ENCODE data around the gene CTNNA2.

CTNNA2 gene

GRCh38 chr2:80222644-80223043 lies 709.8 kb downstream of the CTNNA2 start:
- H3K4me3 ChIP-seq (ENCODE audit: low read depth, low read length): no peak overlapping the region
- H3K9me3 ChIP-seq (ENCODE audit: severe bottlenecking): no peaks in the 10 kb centered on the region
- no peak overlapping the region for H3K27ac ChIP-seq
- no peaks in the 10 kb centered on the region for H3K27me3 ChIP-seq (ENCODE audit: insufficient read depth, low read depth, severe bottlenecking)
- no peak for DNase-seq
- TF ChIP-seq, protein P1, sequence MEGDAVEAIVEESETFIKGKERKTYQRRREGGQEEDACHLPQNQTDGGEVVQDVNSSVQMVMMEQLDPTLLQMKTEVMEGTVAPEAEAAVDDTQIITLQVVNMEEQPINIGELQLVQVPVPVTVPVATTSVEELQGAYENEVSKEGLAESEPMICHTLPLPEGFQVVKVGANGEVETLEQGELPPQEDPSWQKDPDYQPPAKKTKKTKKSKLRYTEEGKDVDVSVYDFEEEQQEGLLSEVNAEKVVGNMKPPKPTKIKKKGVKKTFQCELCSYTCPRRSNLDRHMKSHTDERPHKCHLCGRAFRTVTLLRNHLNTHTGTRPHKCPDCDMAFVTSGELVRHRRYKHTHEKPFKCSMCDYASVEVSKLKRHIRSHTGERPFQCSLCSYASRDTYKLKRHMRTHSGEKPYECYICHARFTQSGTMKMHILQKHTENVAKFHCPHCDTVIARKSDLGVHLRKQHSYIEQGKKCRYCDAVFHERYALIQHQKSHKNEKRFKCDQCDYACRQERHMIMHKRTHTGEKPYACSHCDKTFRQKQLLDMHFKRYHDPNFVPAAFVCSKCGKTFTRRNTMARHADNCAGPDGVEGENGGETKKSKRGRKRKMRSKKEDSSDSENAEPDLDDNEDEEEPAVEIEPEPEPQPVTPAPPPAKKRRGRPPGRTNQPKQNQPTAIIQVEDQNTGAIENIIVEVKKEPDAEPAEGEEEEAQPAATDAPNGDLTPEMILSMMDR (IDR thresholded peaks at IDR 0.05; ENCODE audit: low read depth, low read length): no peak
- no peaks in the 10 kb centered on the region for H3K36me3 ChIP-seq

DNA sequence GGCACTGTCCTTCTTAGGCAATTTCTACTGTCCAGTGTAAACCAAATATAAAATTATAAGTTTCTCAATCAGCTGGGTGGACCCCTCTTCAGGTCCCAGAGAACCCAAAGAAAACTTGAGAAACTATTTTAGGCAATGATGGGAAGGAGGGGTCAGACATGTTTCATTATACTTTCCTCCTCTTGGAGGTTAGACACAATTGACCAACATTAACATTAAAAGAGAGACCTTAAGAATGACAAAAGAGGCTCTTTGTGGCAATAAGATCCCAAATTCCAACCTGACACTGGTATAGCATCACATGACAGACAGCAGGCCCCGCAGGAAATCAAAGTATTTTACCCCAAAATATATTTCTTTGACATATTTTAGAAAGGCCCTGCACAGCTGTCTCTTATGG lies 718.6 kb downstream of the CTNNA2 start:
- Histone ChIP-seq H3K27ac (no peak overlapping the region), H3K27me3 (ENCODE audit: insufficient read depth, low read depth, severe bottlenecking) (no peaks in the 10 kb centered on the region), H3K36me3 (no peaks in the 10 kb centered on the region), H3K4me3 (ENCODE audit: low read depth, low read length) (no peak overlapping the region), H3K9me3 (ENCODE audit: severe bottlenecking) (peaks cover 2% of the 10 kb centered on the region)
- TF ChIP-seq, protein P1 (IDR thresholded peaks at IDR 0.05; ENCODE audit: low read depth, low read length): no peak
- DNase-seq: no peak

- no peak overlapping the region for H3K4me3 ChIP-seq (ENCODE audit: low read depth, low read length)
- H3K27ac ChIP-seq: no peak overlapping the region
- no peaks in the 10 kb centered on the region for H3K36me3 ChIP-seq
- H3K9me3 ChIP-seq (ENCODE audit: severe bottlenecking): peaks cover 2% of the 10 kb centered on the region
- TF ChIP-seq, protein P1 (IDR thresholded peaks at IDR 0.05; ENCODE audit: low read depth, low read length): no peak
- no peaks in the 10 kb centered on the region for H3K27me3 ChIP-seq (ENCODE audit: insufficient read depth, low read depth, severe bottlenecking)
- DNase-seq: no peak
Measured at GRCh38 chr2:80233333-80233732, 720.5 kb downstream of the CTNNA2 start.

DNA sequence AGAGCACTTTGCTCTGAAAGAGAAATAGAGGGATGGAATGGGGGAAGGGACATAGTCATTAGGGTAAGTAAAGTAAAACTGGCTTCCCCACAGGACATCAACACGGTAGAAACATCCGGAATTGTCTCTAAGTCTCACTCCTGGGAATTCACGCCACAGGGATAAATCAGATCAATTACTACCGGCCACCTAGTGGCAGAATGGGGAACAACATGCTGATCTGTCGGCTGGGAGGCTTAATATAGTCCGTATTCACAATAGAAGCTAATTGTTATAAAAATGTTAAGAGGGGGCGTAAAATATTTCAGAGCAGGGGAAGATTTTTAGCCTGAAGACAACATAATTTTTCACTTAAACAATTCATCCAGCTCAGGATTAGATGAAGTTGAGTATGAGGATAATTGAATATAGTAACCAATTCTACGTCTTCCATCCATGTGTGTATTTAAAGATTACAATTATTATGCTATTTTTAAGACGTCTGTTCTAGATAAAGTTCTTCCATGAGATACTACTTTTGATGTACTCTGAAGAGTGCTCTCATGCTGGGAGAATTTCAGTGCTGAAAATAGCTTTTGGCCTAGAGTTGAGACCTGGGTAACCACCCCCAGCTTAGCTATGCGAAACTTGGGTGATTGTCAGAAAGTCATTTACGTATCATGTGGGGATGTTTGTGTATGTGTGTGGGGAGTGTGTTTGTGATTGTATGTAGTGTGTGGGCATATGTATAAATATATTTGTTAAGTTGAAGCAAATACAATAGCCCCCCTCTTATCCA lies 726.0 kb downstream of the CTNNA2 start:
- Histone ChIP-seq H3K9me3 (ENCODE audit: severe bottlenecking) (peaks cover 2% of the 10 kb centered on the region), H3K27ac (no peak overlapping the region), H3K36me3 (no peaks in the 10 kb centered on the region), H3K27me3 (ENCODE audit: insufficient read depth, low read depth, severe bottlenecking) (no peaks in the 10 kb centered on the region), H3K4me3 (ENCODE audit: low read depth, low read length) (no peak overlapping the region)
- DNase-seq: peak; percentile 73
- TF ChIP-seq, protein P1 (IDR thresholded peaks at IDR 0.05; ENCODE audit: low read depth, low read length): peak; percentile 71

- Histone ChIP-seq H3K27ac (no peak overlapping the region), H3K4me3 (ENCODE audit: low read depth, low read length) (no peak overlapping the region), H3K27me3 (ENCODE audit: insufficient read depth, low read depth, severe bottlenecking) (no peaks in the 10 kb centered on the region), H3K9me3 (ENCODE audit: severe bottlenecking) (no peaks in the 10 kb centered on the region), H3K36me3 (no peaks in the 10 kb centered on the region)
- no peak for DNase-seq
- TF ChIP-seq, protein P1 (IDR thresholded peaks at IDR 0.05; ENCODE audit: low read depth, low read length): no peak
Measured at GRCh38 chr2:80242355-80242910, 729.6 kb downstream of the CTNNA2 start.
